ENCODE results near the gene PLXNA1.

Gene PLXNA1

DNA sequence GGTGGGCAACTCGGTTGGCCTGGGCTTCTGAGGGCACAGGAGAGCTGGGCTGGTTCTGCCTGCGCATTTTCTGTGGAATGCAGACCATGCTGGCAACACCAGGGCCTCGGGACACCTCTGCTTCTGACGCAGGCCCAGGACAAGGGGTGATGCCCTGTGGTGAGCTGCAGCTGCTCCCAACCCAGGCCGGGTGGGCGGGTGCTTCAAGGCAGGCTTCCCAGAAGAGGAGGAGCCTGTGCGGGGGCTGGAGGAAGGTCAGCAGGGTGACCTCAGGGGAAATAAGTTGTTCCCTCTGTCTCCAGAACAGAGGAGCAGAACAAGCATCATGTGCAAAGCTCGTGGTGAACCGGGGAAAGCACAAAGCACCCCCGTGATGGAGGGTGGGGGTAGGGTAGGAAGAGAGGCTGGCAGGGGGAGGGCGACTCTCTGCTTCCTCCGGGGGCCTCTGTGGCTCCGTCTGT is 11.0 kb upstream of the PLXNA1 start:
- Histone ChIP-seq H3K4me2 (ENCODE audit: low read length) (peak overlapping the region; percentile 38), H3K27me3 (ENCODE audit: low read depth, low read length) (0 out of 2 replicates have a peak, but pooled peaks cover 9% of the 10 kb centered on the region), H3K4me3 (ENCODE audit: low read length) (peak overlapping the region; percentile 24; the same call in 1 of the 2 replicates), H3K9ac (ENCODE audit: low read length) (peak overlapping the region; percentile 0; the same call in 1 of the 2 replicates), H2AFZ (ENCODE audit: low read depth, low read length) (peak overlapping the region; percentile 23; the same call in 1 of the 2 replicates), H3K27ac (ENCODE audit: low read length) (peak overlapping the region; percentile 14; the same call in 1 of the 2 replicates), H3K4me1 (ENCODE audit: low read length) (peaks cover 19% of the 10 kb centered on the region), H3K79me2 (ENCODE audit: low read length) (no peaks in the 10 kb centered on the region), H4K20me1 (ENCODE audit: insufficient read depth, low read length) (no peaks in the 10 kb centered on the region), H3K9me3 (ENCODE audit: insufficient read depth, low read length) (peaks cover 16% of the 10 kb centered on the region; the same call in 1 of the 2 replicates), H3K36me3 (replicated peaks; ENCODE audit: low read depth, low read length) (peaks cover 4% of the 10 kb centered on the region)
- TF ChIP-seq, protein P1, sequence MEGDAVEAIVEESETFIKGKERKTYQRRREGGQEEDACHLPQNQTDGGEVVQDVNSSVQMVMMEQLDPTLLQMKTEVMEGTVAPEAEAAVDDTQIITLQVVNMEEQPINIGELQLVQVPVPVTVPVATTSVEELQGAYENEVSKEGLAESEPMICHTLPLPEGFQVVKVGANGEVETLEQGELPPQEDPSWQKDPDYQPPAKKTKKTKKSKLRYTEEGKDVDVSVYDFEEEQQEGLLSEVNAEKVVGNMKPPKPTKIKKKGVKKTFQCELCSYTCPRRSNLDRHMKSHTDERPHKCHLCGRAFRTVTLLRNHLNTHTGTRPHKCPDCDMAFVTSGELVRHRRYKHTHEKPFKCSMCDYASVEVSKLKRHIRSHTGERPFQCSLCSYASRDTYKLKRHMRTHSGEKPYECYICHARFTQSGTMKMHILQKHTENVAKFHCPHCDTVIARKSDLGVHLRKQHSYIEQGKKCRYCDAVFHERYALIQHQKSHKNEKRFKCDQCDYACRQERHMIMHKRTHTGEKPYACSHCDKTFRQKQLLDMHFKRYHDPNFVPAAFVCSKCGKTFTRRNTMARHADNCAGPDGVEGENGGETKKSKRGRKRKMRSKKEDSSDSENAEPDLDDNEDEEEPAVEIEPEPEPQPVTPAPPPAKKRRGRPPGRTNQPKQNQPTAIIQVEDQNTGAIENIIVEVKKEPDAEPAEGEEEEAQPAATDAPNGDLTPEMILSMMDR (IDR thresholded peaks at IDR 0.05; ENCODE audit: low read depth, low read length) = no peak
- no peak for TF ChIP-seq EZH2phosphoT487 (IDR thresholded peaks at IDR 0.05; ENCODE audit: low read depth)

DNA sequence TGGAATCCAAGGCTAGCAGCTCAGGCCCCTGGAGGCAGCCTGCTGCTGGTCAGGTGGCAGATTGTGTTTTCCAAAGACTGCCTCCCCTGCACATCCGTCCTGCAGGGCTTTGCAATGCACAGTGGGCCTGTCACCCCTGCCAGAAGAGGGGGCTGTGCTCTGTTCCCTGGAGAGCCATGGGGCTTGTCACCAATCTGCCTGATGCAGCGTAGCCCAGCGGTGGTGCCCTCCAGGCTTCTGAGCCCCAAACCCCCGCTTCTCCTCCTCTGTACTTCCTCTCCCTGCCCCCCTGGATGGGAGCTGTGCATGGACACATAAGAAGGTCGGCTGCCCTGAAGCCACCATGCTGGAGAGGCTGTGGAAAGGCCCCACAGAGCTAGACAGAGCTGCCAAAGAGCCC is 10.0 kb upstream of the PLXNA1 start:
- Histone ChIP-seq H3K27ac (ENCODE audit: low read length) (no peak overlapping the region), H3K9ac (ENCODE audit: low read length) (no peak overlapping the region), H3K27me3 (ENCODE audit: low read depth, low read length) (0 out of 2 replicates have a peak, but pooled peaks cover 9% of the 10 kb centered on the region), H2AFZ (ENCODE audit: low read depth, low read length) (no peak overlapping the region), H3K4me1 (ENCODE audit: low read length) (peaks cover 19% of the 10 kb centered on the region), H3K4me3 (ENCODE audit: low read length) (no peak overlapping the region), H4K20me1 (ENCODE audit: insufficient read depth, low read length) (no peaks in the 10 kb centered on the region), H3K36me3 (replicated peaks; ENCODE audit: low read depth, low read length) (peaks cover 4% of the 10 kb centered on the region), H3K4me2 (ENCODE audit: low read length) (no peak overlapping the region), H3K79me2 (ENCODE audit: low read length) (no peaks in the 10 kb centered on the region), H3K9me3 (ENCODE audit: insufficient read depth, low read length) (peaks cover 16% of the 10 kb centered on the region; the same call in 1 of the 2 replicates)
- TF ChIP-seq, protein P1 (IDR thresholded peaks at IDR 0.05; ENCODE audit: low read depth, low read length) = peak; percentile 14; the same call in 1 of the 2 replicates
- no peak for TF ChIP-seq EZH2phosphoT487 (IDR thresholded peaks at IDR 0.05; ENCODE audit: low read depth)

DNA sequence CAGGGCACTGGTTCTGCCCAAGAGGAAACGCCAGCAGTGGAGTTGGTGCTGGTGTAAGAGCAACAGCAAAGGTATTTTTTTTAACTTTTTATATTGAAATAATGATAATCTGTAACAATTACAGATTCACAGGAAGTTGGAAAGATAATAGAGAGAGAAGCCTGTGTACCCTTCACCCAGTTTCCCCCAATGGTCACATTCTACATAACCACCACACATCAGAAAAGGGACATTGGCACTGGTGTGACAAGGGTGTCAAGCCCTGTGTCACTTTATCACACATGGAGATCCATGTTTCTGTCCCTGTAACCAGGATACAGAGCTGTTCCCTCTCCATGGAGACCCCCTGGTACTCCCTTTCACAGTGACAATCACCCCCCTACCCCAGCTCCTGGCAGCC is 9.1 kb upstream of the PLXNA1 start:
- TF ChIP-seq EZH2phosphoT487 (IDR thresholded peaks at IDR 0.05; ENCODE audit: low read depth) = no peak
- TF ChIP-seq, protein P1 (IDR thresholded peaks at IDR 0.05; ENCODE audit: low read depth, low read length) = no peak
- peaks cover 19% of the 10 kb centered on the region for H3K4me1 ChIP-seq (ENCODE audit: low read length)

DNA sequence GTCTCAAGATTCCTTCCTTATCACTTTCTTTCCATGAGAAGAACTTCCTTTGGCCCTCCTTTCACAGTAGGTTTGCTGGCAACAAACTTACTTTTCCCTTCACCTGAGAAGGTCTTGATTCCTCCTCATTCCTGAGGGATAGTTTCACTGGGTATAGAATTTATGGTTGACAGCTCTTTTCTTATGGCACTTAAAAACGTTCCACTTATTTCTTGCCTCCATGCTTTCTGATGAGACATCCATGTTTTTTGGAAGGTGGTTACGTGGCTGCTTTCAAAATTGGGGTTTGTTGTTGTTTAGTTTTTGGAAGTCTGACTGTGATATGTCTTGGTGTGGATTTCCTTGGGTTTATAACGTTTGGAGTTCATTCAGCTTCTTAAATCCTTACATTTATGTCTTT is 8.2 kb upstream of the PLXNA1 start:
- Histone ChIP-seq H3K9ac (ENCODE audit: low read length) (no peak overlapping the region), H4K20me1 (ENCODE audit: insufficient read depth, low read length) (no peaks in the 10 kb centered on the region), H3K4me2 (ENCODE audit: low read length) (no peak overlapping the region), H3K4me3 (ENCODE audit: low read length) (no peak overlapping the region), H3K27ac (ENCODE audit: low read length) (no peak overlapping the region), H2AFZ (ENCODE audit: low read depth, low read length) (no peak overlapping the region), H3K27me3 (ENCODE audit: low read depth, low read length) (peaks cover 11% of the 10 kb centered on the region), H3K36me3 (replicated peaks; ENCODE audit: low read depth, low read length) (peaks cover 4% of the 10 kb centered on the region), H3K79me2 (ENCODE audit: low read length) (no peaks in the 10 kb centered on the region), H3K4me1 (ENCODE audit: low read length) (peaks cover 23% of the 10 kb centered on the region), H3K9me3 (ENCODE audit: insufficient read depth, low read length) (peaks cover 16% of the 10 kb centered on the region; the same call in 1 of the 2 replicates)
- no peak for TF ChIP-seq EZH2phosphoT487 (IDR thresholded peaks at IDR 0.05; ENCODE audit: low read depth)
- TF ChIP-seq, protein P1 (IDR thresholded peaks at IDR 0.05; ENCODE audit: low read depth, low read length) = no peak

More for the DNA sequence above, 9.1 kb upstream of the PLXNA1 start:
- Histone ChIP-seq H3K27ac (ENCODE audit: low read length) (no peak overlapping the region), H3K36me3 (replicated peaks; ENCODE audit: low read depth, low read length) (peaks cover 4% of the 10 kb centered on the region), H2AFZ (ENCODE audit: low read depth, low read length) (no peak overlapping the region), H3K4me2 (ENCODE audit: low read length) (no peak overlapping the region), H3K9ac (ENCODE audit: low read length) (no peak overlapping the region), H3K27me3 (ENCODE audit: low read depth, low read length) (peaks cover 9% of the 10 kb centered on the region; the same call in 1 of the 2 replicates), H4K20me1 (ENCODE audit: insufficient read depth, low read length) (no peaks in the 10 kb centered on the region), H3K4me3 (ENCODE audit: low read length) (no peak overlapping the region), H3K9me3 (ENCODE audit: insufficient read depth, low read length) (peaks cover 16% of the 10 kb centered on the region; the same call in 1 of the 2 replicates), H3K79me2 (ENCODE audit: low read length) (no peaks in the 10 kb centered on the region)
